ENCODE measurements around the gene SMG9. TPM values are rescaled to one million over a fixed set of nuclear protein-coding genes. Genes with fewer than 3 reads are reported as not detected.

Gene SMG9
- total RNA-seq, 1 donor from 2014 or later = 126 TPM

DNA sequence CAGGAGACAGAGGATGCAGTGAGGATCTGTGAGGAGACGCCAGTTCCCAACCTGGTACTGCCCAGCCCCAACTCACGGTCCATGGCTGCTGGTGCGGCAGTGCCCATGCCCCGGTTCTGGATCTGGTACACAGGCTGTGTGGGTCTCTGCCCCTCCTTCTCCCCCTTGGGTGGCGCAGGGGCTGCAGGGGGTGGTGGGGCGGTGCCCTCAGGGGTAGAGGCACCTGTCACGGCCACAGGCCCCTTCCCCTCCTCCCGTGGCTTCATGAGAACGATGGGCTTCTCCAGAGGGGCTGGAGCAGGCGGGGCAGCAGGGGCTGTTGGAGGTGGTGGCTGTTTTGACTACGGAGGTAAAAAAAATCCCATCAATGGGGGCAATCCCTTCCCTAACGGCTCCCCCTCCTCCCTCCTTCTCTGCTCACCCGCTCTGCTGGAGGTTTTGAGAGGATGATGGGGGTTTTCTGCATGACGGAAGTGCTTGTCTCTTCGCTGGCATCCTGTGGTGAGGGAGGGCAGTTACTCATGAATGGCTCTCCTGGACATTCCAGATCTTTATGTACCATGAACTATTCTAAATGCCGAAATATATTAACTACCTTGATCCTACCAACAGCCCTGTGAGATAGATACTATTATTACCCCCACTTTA, 7.1 kb downstream of the SMG9 start:
- H3K36me3 ChIP-seq = peaks cover 57 to 78% of the 10 kb centered on the region in 2 donors
- H3K9me3 ChIP-seq = no peaks in the 10 kb centered on the region
- H3K27me3 ChIP-seq = no peaks in the 10 kb centered on the region
- intact Hi-C loops (cut with DNase I) = no loop called here
- no peak overlapping the region for H3K4me3 ChIP-seq
- H3K4me1 ChIP-seq = peaks cover 0 to 5% of the 10 kb centered on the region in 2 donors
- no peak for TF ChIP-seq CTCF (IDR thresholded peaks at IDR 0.05)
- no peak for DNase-seq (ENCODE audit: low spot score in 2 of 2)
- H3K27ac ChIP-seq = no peak overlapping the region

- H3K27ac ChIP-seq = no peak overlapping the region
- peaks cover 71 to 94% of the 10 kb centered on the region in 2 donors for H3K36me3 ChIP-seq
- H3K27me3 ChIP-seq = no peaks in the 10 kb centered on the region
- no peaks in the 10 kb centered on the region for H3K9me3 ChIP-seq
- no peaks in the 10 kb centered on the region for H3K4me1 ChIP-seq
- DNase-seq (ENCODE audit: low spot score in 2 of 2) = no peak
- no peak overlapping the region for H3K4me3 ChIP-seq
- TF ChIP-seq CTCF (IDR thresholded peaks at IDR 0.05) = no peak
- intact Hi-C loops (cut with DNase I) = no loop called here
Observed at GRCh38 chr19:43743059-43743458, 11.7 kb downstream of the SMG9 start.

DNA sequence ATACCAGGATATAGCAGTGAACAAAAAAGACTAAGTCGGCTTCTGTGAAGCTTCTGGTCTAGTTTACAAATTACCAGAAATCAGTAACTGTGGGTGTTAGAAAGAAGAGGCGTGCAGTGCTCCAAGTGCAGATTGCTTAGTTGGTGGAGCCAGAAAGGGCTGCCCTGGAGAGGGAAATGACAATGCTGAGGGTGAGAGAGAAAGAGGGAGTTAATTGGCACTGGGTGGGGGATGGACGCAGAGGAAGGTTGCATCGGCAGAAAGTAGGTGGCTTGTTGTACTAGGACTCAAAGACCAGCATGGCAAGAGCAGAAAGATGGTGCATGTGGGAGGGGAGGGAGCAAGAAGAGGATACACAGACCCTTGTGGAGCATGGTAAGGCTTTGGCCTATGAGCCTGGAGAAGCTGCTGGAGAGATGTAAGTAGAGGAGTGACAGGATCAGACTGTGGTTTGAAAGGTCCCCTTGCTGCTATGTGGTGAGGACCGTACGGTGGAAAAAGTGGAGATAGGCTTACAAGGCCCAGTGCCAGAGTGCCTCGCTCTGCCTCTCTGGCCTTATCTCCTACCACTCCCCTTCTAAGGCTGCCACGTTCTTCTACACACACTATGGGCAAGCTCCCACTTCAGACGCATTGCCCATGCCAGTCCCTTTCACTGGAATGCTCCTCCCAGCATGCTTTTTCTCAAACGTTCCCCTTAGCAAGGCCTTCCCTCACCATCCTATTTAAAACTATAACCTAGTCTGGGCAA, 13.5 kb downstream of the SMG9 start:
- intact Hi-C loops (cut with DNase I) = no loop called here
- no peak for TF ChIP-seq CTCF (IDR thresholded peaks at IDR 0.05)
- H3K4me3 ChIP-seq = no peak overlapping the region
- DNase-seq (ENCODE audit: low spot score in 2 of 2) = no peak
- no peaks in the 10 kb centered on the region for H3K27me3 ChIP-seq
- H3K27ac ChIP-seq = no peak overlapping the region
- no peaks in the 10 kb centered on the region for H3K4me1 ChIP-seq
- peaks cover 73 to 94% of the 10 kb centered on the region in 2 donors for H3K36me3 ChIP-seq
- no peaks in the 10 kb centered on the region for H3K9me3 ChIP-seq

DNA sequence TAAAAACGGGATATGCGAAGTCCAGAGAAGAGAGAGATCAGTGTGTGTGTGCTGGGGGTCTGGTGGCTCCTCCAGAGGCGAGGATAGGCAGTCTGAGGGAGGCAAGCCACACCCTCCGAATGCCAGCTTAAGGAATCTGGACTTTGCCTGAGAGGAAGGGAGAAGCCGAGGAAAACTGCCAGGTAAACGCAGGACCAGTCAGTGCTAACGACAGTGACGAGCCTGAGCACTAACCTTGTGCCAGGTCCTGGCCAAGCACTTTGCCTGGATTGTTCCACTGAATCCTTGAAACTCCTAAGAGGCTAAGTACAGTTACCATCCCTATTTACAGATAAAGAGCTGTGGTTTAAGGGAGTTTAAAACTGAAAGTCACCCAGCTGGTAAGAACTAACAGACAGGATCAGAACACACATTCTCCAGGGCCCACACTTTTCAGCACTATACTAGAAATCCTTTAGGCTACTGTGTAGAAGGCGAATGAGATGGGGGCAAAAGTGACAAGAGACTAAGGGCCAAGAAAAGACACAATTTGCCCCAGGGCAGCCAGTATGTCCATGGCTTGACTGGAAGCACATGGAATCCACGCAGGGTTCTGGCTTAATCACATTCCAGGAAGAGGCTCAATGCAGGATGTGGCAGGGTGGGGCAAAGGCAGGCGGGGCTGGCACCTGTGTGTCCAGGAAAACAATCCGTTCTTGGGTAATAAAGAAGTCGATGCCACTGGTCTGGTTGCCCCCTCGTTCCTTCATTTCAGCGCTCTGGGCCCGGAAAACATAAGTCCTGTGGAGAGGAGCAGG, 15.1 kb downstream of the SMG9 start:
- Histone ChIP-seq H3K27me3 (no peaks in the 10 kb centered on the region), H3K4me1 (no peaks in the 10 kb centered on the region), H3K9me3 (no peaks in the 10 kb centered on the region), H3K36me3 (peaks cover 67 to 93% of the 10 kb centered on the region in 2 donors), H3K27ac (no peak overlapping the region), H3K4me3 (no peak overlapping the region)
- TF ChIP-seq CTCF (IDR thresholded peaks at IDR 0.05) = no peak
- no peak for DNase-seq (ENCODE audit: low spot score in 2 of 2)
- intact Hi-C loops (cut with DNase I) = no loop called here

GRCh38 chr19:43738780-43739211, 16.0 kb downstream of the SMG9 start:
- no peak for TF ChIP-seq CTCF (IDR thresholded peaks at IDR 0.05)
- no peak overlapping the region for H3K4me3 ChIP-seq
- intact Hi-C loops (cut with DNase I) = no loop called here
- no peaks in the 10 kb centered on the region for H3K27me3 ChIP-seq
- no peaks in the 10 kb centered on the region for H3K9me3 ChIP-seq
- peaks cover 63 to 93% of the 10 kb centered on the region in 2 donors for H3K36me3 ChIP-seq
- no peaks in the 10 kb centered on the region for H3K4me1 ChIP-seq
- H3K27ac ChIP-seq = no peak overlapping the region
- no peak for DNase-seq (ENCODE audit: low spot score in 2 of 2)

Data from ascending aorta (tissue), 2 donors.